Naive thymus-derived CD8-positive, alpha-beta T cell (primary cell): Measurements from ENCODE around the gene IRF4. TPM values are rescaled to one million over a fixed set of nuclear protein-coding genes. Genes with fewer than 3 reads are reported as not detected.
"Not testable (repeated sequence)": the region's sequence is repeated elsewhere in the genome, so short reads cannot be mapped to it uniquely, and the experiment has no call there.

Experiments used
- ATAC-seq, 2 donors: fragments of 150-1000 bp; cut with Tn5 transposase in 1 of 2; sonication (Bioruptor Pico), chemical (Tn5 transposase) in 1 of 2; 1 replicate in 1 of 2; 2 replicates in 1 of 2; pipeline ENCODE4 v1.10.0; 2021; ENCODE audit warnings: mild to moderate bottlenecking in 2 of 2, moderate library complexity in 2 of 2
- POLR2A ChIA-PET: fragments of 350-600 bp; sonication (Branson Sonifier 250); formaldehyde crosslinking; loops from one replicate; lab custom pipeline; 2021; ENCODE audit warnings: antibody characterized with exemption; lab: Charles Lee
- DNase-seq, 10 donors: peaks; one replicate each; pipeline versions ENCODE4 v3.0.0 to v3.0.0-alpha.2; 2020 to 2022
- H3K27ac Mint-ChIP-seq, 10 donors: one replicate each; pipeline ENCODE4 v1.8.0; 2020 to 2022; ENCODE audit warnings: mild to moderate bottlenecking in 10 of 10, mixed read lengths in 10 of 10, moderate library complexity in 4 of 10, inconsistent platforms in 1 of 10
- H3K27me3 Mint-ChIP-seq, 5 donors: one replicate each; pipeline ENCODE4 v1.8.0; 2021 to 2022; ENCODE audit warnings: mixed read lengths in 5 of 5
- H3K36me3 Mint-ChIP-seq, 3 donors: one replicate each; pipeline ENCODE4 v1.8.0; 2020 to 2022; ENCODE audit warnings: mixed read lengths in 3 of 3, mild to moderate bottlenecking in 2 of 3, inconsistent platforms in 1 of 3
- H3K4me1 Mint-ChIP-seq, 4 donors: one replicate each; pipeline ENCODE4 v1.8.0; 2021 to 2022; ENCODE audit warnings: mixed read lengths in 4 of 4
- H3K4me3 Mint-ChIP-seq, 10 donors: one replicate each; pipeline ENCODE4 v1.8.0; 2020 to 2022; ENCODE audit warnings: mild to moderate bottlenecking in 10 of 10, mixed read lengths in 10 of 10, moderate library complexity in 6 of 10, inconsistent platforms in 1 of 10
- H3K9me3 Mint-ChIP-seq, 9 donors: one replicate each; pipeline ENCODE4 v1.8.0; 2020 to 2022; ENCODE audit warnings: mixed read lengths in 9 of 9, mild to moderate bottlenecking in 3 of 9, inconsistent platforms in 1 of 9, moderate library complexity in 1 of 9
- polyA plus RNA-seq, 3 donors: library from polyadenylated mRNA; unstranded; fragments of 300-500 nt; fragmentation: Illumina TruSeq; gene quantifications; one replicate each; pipeline ENCODE4 v1.2.3, GENCODE V29; 2021
- total RNA-seq, 8 experiments: library from RNA in 2 of 8; stranded (reverse) in 2 of 8; gene quantifications; one replicate each; pipeline ENCODE4 v1.2.3 and lab custom pipeline; 2021 to 2026

Gene IRF4
- total and polyA plus RNA-seq, 5 experiments from 2014 or later, result 0.44 to 10.4 (median 0.97) TPM

DNA sequence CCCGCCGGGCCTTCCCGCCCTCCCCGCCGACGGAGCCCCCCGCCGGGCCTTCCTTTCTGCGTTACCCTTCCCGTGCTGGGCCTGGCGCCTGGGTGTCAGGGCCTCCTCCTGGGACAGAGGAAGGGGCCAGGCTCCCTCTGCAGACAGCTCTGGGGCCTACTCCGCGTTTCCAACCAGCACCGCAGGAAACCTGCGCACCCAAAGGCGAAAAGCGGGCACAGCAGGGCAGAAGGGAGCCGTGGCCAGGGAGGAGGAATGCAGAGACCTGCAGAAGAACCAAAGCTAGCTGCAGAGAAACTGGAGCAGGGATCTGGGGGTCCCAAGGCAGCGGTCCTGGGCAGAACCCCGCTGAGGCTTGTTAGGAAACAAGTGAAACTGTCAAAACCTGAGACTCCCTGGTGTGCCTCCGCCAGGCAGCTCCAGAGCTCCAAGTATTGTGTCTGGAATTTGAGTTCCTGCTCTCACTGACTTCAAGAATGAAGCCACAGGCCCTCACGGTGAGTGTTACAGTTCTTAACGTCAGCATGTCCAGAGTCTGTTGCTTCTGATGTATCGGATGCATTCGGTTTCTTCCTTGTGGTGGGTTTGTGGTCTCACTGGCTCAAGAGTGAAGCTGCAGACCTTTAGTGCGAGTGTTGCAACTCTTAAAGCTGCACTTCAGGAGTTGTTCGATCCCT, 33.3 kb downstream of the IRF4 start:
- ATAC-seq, result no peak

DNA sequence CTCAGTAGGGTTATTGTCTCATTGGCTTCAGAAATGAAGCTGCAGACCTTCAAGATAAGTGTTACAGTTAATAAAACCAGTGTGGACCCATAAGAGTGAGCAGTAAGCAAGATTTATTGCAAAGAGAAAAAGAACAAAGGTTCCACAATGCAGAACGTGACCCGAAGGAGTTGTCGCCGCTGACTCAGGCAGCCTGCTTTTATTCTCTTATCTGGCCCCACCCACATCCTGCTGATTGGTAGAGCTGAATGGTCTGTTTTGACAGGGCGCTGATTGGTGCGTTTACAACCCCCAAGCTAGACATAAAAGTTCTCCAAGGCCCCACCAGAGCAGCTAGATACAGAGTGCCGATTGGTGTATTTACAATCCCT, 33.9 kb downstream of the IRF4 start:
- Mint-ChIP-seq H3K4me3 (peak overlapping the region in 1 of 10 donors; percentile 32), H3K27ac (peak overlapping the region in 2 of 10 donors; percentile 56 to 62), H3K4me1 (peaks cover 3 to 31% (median 15%) of the 10 kb centered on the region in 4 donors)
- H3K27me3 Mint-ChIP-seq, H3K36me3 Mint-ChIP-seq, ATAC-seq, POLR2A ChIA-PET, DNase-seq, H3K9me3 Mint-ChIP-seq: not testable (repeated sequence)

More for the DNA sequence above, 33.3 kb downstream of the IRF4 start:
- peaks cover 0 to 6% (median 0%) of the 10 kb centered on the region in 5 donors for H3K27me3 Mint-ChIP-seq
- POLR2A ChIA-PET, result no interaction called here
- no peak for DNase-seq
- H3K4me1 Mint-ChIP-seq, result peaks cover 3 to 30% (median 15%) of the 10 kb centered on the region in 4 donors
- peaks cover 0 to 9% (median 0%) of the 10 kb centered on the region in 9 donors for H3K9me3 Mint-ChIP-seq
- H3K27ac Mint-ChIP-seq, result peak overlapping the region in 1 of 10 donors; percentile 56
- H3K4me3 Mint-ChIP-seq, result peak overlapping the region in 1 of 10 donors; percentile 32
- H3K36me3 Mint-ChIP-seq, result peaks cover 0 to 1% (median 0%) of the 10 kb centered on the region in 3 donors

DNA sequence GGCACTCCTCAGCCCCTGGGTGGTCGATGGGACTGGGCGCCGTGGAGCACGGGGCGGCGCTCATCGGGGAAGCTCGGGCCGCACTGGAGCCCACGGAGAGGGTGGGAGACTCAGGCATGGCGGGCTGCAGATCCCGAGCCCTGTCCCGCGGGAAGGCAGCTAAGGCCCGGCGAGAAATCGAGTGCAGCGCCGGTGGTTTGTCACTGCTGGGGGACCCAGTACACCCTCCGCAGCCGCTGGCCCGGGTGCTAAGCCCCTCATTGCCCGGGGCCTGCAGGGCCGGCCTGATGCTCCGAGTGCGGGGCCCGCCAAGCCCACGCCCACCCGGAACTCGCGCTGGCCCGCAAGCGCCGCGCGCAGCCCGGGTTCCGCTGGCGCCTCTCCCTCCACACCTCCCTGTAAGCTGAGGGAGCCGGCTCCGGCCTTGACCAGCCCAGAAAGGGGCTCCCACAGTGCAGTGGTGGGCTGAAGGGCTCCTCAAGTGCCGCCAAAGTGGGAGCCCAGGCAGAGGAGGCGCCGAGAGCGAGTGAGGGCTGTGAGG, 34.7 kb downstream of the IRF4 start:
- H3K27ac Mint-ChIP-seq, H3K4me3 Mint-ChIP-seq, H3K27me3 Mint-ChIP-seq, H3K9me3 Mint-ChIP-seq, H3K36me3 Mint-ChIP-seq, DNase-seq, ATAC-seq, POLR2A ChIA-PET: not testable (repeated sequence)
- H3K4me1 Mint-ChIP-seq, result peaks cover 3 to 33% (median 17%) of the 10 kb centered on the region in 4 donors

DNA sequence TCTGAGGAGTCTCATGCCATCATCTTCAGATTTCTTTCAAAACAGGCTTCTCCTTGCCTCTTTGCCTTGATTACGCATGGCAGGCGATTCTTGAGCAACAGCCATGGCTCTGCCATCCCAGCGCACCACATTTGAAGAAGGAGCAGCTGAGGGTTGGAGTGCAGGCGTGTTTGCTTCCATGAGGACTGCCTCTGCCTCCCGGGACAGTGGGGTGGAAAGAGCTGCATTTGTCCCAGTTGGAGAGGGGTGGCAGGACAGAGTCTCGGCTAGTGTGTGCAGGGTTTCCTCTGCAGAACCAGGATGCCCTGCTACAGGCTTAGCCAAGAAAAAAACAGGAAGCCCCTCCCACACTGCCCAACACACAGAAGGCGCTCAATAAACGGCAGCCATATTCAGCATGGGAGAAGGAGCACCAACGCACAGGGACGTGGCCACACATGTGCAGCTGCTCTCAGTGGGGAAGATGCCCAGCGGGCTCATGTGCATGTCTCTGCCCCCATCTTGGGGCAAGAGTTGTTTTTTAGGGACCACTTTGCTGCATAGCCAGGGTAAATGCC, 36.6 kb downstream of the IRF4 start:
- peaks cover 11 to 35% (median 29%) of the 10 kb centered on the region in 4 donors for H3K4me1 Mint-ChIP-seq

DNA sequence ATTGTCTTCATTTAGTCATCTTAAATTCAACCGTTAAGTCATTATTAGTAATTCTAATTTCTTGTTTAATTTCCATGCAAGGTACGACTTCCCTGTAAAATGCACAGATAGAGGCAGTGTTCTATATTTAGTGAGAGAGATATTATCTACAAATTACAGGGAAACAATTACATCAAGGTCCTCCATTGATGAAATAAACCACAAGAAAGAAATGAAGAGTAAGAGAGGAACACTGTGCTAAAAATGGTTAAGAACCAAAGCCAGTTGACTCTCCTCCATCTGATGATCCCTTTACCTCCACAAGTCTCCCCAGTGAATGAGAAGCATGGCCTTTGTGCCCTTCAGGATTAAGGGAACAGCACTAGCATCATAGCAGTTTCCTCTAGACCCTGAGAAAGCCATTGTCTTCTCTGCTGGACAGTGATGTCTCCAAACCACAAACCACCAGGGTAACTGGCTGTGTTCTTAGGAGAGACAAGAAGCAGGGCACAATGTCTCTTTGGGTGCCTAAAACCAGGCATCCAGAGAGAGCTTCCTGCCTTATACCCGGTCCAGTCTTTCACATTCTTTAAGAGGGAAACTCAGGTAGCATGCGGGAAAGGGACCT, 38.1 kb downstream of the IRF4 start:
- ATAC-seq, result no peak
- peaks cover 0 to 6% (median 0%) of the 10 kb centered on the region in 5 donors for H3K27me3 Mint-ChIP-seq
- H3K4me1 Mint-ChIP-seq, result peaks cover 12 to 37% (median 28%) of the 10 kb centered on the region in 4 donors
- H3K27ac Mint-ChIP-seq, result peak overlapping the region in 1 of 10 donors; percentile 61
- H3K9me3 Mint-ChIP-seq, result no peaks in the 10 kb centered on the region
- POLR2A ChIA-PET, result interaction anchor here (0.6 kb wide), 1 partner anchor 134 kb away, joined by 7 read pairs; no protein-coding TSS in a partner anchor
- no peaks in the 10 kb centered on the region for H3K36me3 Mint-ChIP-seq
- peak overlapping the region in 2 of 10 donors; percentile 9 to 34 for H3K4me3 Mint-ChIP-seq
- DNase-seq, result no peak

More for the DNA sequence above, 36.6 kb downstream of the IRF4 start:
- Mint-ChIP-seq H3K27me3 (peaks cover 0 to 6% (median 0%) of the 10 kb centered on the region in 5 donors), H3K36me3 (no peaks in the 10 kb centered on the region), H3K9me3 (no peaks in the 10 kb centered on the region), H3K27ac (no peak overlapping the region), H3K4me3 (no peak overlapping the region)
- ATAC-seq (no peak), DNase-seq (no peak)
- POLR2A ChIA-PET, result no interaction called here

DNA sequence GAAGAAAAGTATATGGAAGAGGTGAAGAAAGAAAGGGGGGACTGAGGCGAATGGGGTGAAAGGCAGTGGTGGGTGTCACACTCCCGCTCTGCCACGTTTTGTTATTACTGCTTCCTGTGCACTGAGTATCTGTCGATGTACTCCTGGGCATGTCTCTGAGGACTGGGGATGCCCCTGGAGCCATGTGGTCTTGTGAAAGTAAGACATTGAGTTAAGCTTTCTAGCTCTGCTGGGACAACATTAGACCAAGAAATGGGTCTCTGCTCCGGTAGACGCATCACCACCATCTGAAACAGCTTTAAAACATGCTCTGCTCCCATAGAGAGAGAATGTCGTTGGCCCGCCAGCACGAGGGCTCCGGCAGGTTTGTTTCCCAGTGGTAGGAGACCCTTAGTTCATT, 40.0 kb downstream of the IRF4 start:
- Mint-ChIP-seq H3K9me3 (no peaks in the 10 kb centered on the region), H3K27ac (no peak overlapping the region), H3K27me3 (peaks cover 0 to 6% (median 0%) of the 10 kb centered on the region in 5 donors), H3K4me1 (peaks cover 17 to 44% (median 33%) of the 10 kb centered on the region in 4 donors), H3K36me3 (no peaks in the 10 kb centered on the region), H3K4me3 (no peak overlapping the region)
- ATAC-seq (peak in 1 of 2 donors; percentile 53), DNase-seq (no peak)
- POLR2A ChIA-PET, result no interaction called here

DNA sequence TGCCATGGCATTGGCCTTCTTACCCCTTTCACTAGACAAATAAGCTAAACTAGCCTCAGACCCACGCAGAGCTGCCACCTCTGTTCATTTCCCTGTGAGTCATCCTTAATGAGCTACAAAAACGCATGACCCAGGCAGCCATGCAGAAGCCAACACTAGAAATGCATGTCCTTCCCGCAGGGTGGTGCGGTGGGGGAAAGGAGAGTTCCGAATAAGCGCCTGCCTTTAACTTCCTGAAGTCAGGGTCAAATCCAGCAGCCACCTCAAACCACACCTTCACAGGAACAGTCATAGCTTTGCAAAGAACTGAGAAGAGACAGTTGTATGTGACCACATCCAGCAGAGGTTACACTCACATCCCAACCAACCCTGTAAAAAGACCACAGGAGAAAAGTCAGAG, 40.4 kb downstream of the IRF4 start:
- no peak for DNase-seq

DNA sequence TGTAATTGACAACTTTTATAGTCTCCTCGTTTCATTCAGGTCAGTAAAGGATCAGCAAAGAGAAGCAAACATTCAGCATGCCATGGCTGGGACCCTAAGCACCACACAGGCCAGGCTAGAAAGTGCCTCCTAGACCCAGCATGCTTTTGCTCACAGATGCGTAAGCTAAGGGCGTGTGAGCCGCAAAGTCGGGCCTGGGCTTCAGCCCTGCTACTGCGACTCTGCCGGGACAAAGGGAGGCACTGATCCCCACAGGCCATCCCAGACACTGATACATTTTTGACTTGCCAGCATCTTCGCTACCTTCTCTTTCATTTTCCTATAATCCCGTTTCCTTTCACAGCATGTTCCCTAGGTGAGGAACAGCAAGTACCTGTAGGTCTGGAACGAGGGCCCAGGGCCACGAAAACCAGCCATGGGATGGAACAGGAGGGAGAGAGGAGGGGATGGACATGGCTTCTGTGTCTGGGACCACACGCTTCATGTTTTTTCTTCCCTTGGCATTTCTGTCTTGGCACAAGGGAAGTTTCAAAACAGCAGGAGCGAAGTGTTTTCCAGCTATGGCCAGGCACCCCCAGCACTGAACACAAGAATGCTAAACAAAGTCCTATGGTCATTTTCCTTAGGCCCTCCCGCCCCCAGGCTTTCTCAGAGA, 42.6 kb downstream of the IRF4 start:
- H3K27me3 Mint-ChIP-seq, result peaks cover 0 to 1% (median 0%) of the 10 kb centered on the region in 5 donors
- ATAC-seq (no peak), DNase-seq (no peak)
- no peaks in the 10 kb centered on the region for H3K9me3 Mint-ChIP-seq
- no peaks in the 10 kb centered on the region for H3K36me3 Mint-ChIP-seq
- peaks cover 14 to 33% (median 28%) of the 10 kb centered on the region in 4 donors for H3K4me1 Mint-ChIP-seq
- no peak overlapping the region for H3K27ac Mint-ChIP-seq
- POLR2A ChIA-PET, result interaction anchor here (0.8 to 1.3 kb wide), 2 partner anchors 10 to 30 kb away, joined by 3 read pairs; no protein-coding TSS in a partner anchor
- H3K4me3 Mint-ChIP-seq, result no peak overlapping the region

More for the DNA sequence above, 40.4 kb downstream of the IRF4 start:
- peak overlapping the region in 1 of 10 donors; percentile 53 for H3K27ac Mint-ChIP-seq
- peak; percentile 28 to 62 for ATAC-seq
- H3K4me3 Mint-ChIP-seq, result no peak overlapping the region
- H3K9me3 Mint-ChIP-seq, result no peaks in the 10 kb centered on the region
- H3K36me3 Mint-ChIP-seq, result no peaks in the 10 kb centered on the region
- H3K27me3 Mint-ChIP-seq, result peaks cover 0 to 6% (median 0%) of the 10 kb centered on the region in 5 donors
- peaks cover 17 to 44% (median 33%) of the 10 kb centered on the region in 4 donors for H3K4me1 Mint-ChIP-seq
- POLR2A ChIA-PET, result no interaction called here

DNA sequence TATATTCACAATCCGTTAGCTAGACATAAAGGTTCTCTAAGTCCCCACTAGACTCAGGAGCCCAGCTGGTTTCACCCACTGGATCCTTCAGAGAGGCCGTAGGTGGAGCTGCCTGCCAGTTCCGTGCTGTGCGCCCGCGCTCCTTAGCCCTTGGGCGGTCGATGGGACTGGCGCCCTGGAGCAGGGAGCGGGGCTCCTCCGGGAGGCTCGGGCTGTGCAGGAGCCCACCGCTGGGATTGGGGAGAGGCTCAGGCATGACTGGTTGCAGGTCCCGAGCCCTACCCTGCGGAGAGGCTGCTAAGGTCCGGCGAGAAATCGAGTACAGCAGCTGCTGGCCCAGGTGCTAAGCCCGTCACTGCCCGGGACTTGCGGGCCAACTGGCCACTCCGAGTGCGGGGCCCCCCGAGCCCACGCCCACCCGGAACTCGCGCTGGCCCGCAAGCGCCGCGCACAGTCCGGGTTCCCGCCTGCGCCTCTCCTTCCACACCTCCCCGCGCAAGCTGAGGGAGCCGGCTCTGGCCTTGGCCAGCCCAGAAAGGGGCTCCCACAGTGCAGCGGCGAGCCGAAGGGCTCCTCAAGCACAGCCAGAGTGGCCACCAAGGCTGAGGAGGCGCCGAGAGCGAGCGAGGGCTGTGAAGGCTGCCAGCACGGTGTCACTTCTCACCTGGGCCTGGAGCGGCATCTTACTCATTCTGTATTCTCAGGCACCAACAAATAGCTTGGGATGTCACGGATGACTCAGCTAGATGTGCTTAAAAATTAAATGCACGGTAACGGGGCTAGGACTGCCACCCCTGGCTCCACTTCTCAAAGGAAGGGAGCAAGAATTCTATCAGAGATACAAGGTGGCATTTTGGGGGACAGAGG, 44.1 kb downstream of the IRF4 start:
- H3K36me3 Mint-ChIP-seq, result no peaks in the 10 kb centered on the region
- POLR2A ChIA-PET, result interaction anchor here (1.3 kb wide), 1 partner anchor 32 kb away, joined by 3 read pairs; no protein-coding TSS in a partner anchor
- H3K27ac Mint-ChIP-seq, result no peak overlapping the region
- no peak overlapping the region for H3K4me3 Mint-ChIP-seq
- H3K4me1 Mint-ChIP-seq, result peaks cover 14 to 25% (median 20%) of the 10 kb centered on the region in 4 donors
- ATAC-seq (no peak), DNase-seq (no peak)
- no peaks in the 10 kb centered on the region for H3K9me3 Mint-ChIP-seq
- H3K27me3 Mint-ChIP-seq, result no peaks in the 10 kb centered on the region

DNA sequence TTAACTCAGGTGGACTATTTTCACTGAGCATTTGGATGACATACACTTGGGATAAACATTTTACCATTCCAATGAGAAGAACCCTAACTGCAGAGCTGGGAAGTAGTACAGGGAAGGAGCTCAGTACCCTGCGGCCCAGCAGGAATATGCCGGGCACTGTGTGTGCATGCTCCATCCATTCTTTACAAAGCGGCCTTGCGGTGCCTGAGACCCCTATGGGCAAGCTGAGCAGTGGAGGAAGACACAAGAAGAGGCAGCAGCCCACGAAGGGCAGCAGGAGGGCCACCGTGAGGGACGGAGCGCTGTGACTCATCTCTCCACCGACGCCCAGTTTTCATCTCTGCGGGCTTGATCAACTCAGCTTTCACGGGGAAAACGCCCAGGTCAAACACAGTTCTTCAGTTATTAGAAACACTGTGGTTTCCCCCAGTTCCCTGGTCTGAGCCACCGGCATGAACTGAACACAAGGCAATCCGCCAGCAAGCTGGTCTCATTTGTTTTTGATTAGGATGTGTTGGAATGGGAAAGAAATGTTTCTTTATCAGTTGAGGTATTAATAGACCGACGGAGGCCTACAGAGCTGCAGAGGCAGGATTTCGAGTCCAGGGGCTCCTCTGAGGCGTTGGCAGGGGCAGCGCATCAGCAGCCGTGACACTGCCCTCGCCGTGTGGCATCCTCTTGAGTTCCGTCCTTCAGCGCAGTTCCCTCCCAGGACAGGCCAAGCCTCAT, 44.9 kb downstream of the IRF4 start:
- POLR2A ChIA-PET, result interaction anchor here (1.3 kb wide), 1 partner anchor 33 kb away, joined by 3 read pairs; no protein-coding TSS in a partner anchor
- Mint-ChIP-seq H3K4me1 (peaks cover 14 to 20% (median 17%) of the 10 kb centered on the region in 4 donors), H3K9me3 (no peaks in the 10 kb centered on the region), H3K36me3 (no peaks in the 10 kb centered on the region), H3K27me3 (no peaks in the 10 kb centered on the region), H3K4me3 (no peak overlapping the region), H3K27ac (peak overlapping the region in 1 of 10 donors; percentile 26)
- DNase-seq (no peak), ATAC-seq (no peak)

DNA sequence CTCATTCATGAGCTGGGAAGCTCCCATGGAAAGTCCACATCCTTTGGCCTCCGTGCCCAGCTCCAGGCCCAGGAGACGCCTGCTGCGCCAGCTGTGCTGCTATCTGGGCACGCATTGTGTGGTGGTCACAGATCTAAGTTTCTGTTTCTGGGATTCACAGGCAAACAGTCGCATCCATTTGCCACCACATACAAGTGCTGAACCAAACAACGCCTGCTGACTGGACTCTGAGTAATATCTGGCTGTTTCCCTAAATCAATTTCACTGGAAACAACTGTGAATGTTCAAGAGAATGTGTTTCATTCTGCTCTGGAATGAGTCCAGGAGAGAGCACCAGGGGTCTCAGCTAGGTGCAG, 45.5 kb downstream of the IRF4 start:
- H3K27ac Mint-ChIP-seq, result no peak overlapping the region
- DNase-seq (no peak), ATAC-seq (no peak)
- H3K36me3 Mint-ChIP-seq, result no peaks in the 10 kb centered on the region
- H3K4me3 Mint-ChIP-seq, result no peak overlapping the region
- POLR2A ChIA-PET, result no interaction called here
- H3K9me3 Mint-ChIP-seq, result no peaks in the 10 kb centered on the region
- peaks cover 10 to 15% (median 11%) of the 10 kb centered on the region in 4 donors for H3K4me1 Mint-ChIP-seq
- no peaks in the 10 kb centered on the region for H3K27me3 Mint-ChIP-seq
